PFSK-1 (cell line): ENCODE data around the gene OFD1.

ENCODE experiments used
- FOXP2 ChIP-seq: optimal IDR thresholded peaks from 2 replicates; pipeline ENCODE3; 2011; ENCODE audit warnings: borderline replicate concordance, control low read depth, inconsistent platforms; ENCODE audit not compliant: insufficient read depth; ENCODE audit errors: extremely low read length, extremely low read depth
- POLR2AphosphoS5 ChIP-seq: IDR thresholded peaks from 2 replicates; pipeline ENCODE4 v1.6.1; 2012; ENCODE audit warnings: low read depth, mild to moderate bottlenecking, control low read depth, low read length, moderate library complexity
- REST ChIP-seq, 2 experiments: IDR thresholded peaks; 2 replicates each; pipeline versions ENCODE4 v1.6.1 to v1.8.0; 2011 to 2012; ENCODE audit warnings: low read depth in 2 of 2, low read length in 2 of 2, control low read depth in 1 of 2, inconsistent platforms in 1 of 2, mild to moderate bottlenecking in 1 of 2, moderate library complexity in 1 of 2; ENCODE audit not compliant: insufficient read depth in 1 of 2
- SIN3A ChIP-seq: IDR thresholded peaks from 2 replicates; pipeline ENCODE4 v1.6.1; 2012; ENCODE audit warnings: mild to moderate bottlenecking, low read length, moderate library complexity, borderline replicate concordance; ENCODE audit not compliant: insufficient read depth
- TAF1 ChIP-seq: IDR thresholded peaks from 2 replicates; pipeline ENCODE4 v1.6.1; 2012; ENCODE audit warnings: low read length, control low read depth, borderline replicate concordance; ENCODE audit not compliant: insufficient read depth

The OFD1 gene

GRCh38 chrX:13764765-13765164 lies 30.2 kb downstream of the OFD1 start:
- TF ChIP-seq REST (IDR thresholded peaks at IDR 0.05; ENCODE audit: insufficient read depth in 1 of 2, low read depth in 2 of 2, low read length in 2 of 2) = no peak
- TF ChIP-seq SIN3A = no peak
- no peak for TF ChIP-seq TAF1
- TF ChIP-seq FOXP2 = no peak
- no peak for TF ChIP-seq POLR2AphosphoS5

- TF ChIP-seq FOXP2 = no peak
- no peak for TF ChIP-seq TAF1
- no peak for TF ChIP-seq SIN3A
- TF ChIP-seq POLR2AphosphoS5 = no peak
- TF ChIP-seq REST (IDR thresholded peaks at IDR 0.05; ENCODE audit: insufficient read depth in 1 of 2, low read depth in 2 of 2, low read length in 2 of 2) = no peak
Measured at GRCh38 chrX:13768939-13769338, 34.4 kb downstream of the OFD1 start.

GRCh38 chrX:13770013-13770535 lies 35.5 kb downstream of the OFD1 start:
- no peak for TF ChIP-seq FOXP2
- TF ChIP-seq POLR2AphosphoS5 = no peak
- TF ChIP-seq REST (IDR thresholded peaks at IDR 0.05; ENCODE audit: insufficient read depth in 1 of 2, low read depth in 2 of 2, low read length in 2 of 2) = no peak
- no peak for TF ChIP-seq SIN3A
- no peak for TF ChIP-seq TAF1

GRCh38 chrX:13774696-13775095 lies 40.1 kb downstream of the OFD1 start:
- TF ChIP-seq TAF1 = no peak
- no peak for TF ChIP-seq REST (IDR thresholded peaks at IDR 0.05; ENCODE audit: insufficient read depth in 1 of 2, low read depth in 2 of 2, low read length in 2 of 2)
- TF ChIP-seq FOXP2 = no peak
- TF ChIP-seq POLR2AphosphoS5 = no peak
- no peak for TF ChIP-seq SIN3A

- no peak for TF ChIP-seq POLR2AphosphoS5
- TF ChIP-seq TAF1 = no peak
Measured at GRCh38 chrX:13775837-13776236, 41.3 kb downstream of the OFD1 start.
